Stimulated activated CD4-positive, alpha-beta T cell treated with anti-CD3 and anti-CD28 coated beads, Interleukin-4, amount 100 ng/mL, for 1 hour (primary cell): Measurements from ENCODE around the gene PRX.
"Not testable (repeated sequence)": the region's sequence is repeated elsewhere in the genome, so short reads cannot be mapped to it uniquely, and the experiment has no call there.

Experiments used
- DNase-seq: peaks from one replicate; pipeline ENCODE4 v3.0.0-alpha.2; 2020

The PRX gene

GRCh38 chr19:40389404-40390083 is 23.6 kb downstream of the PRX start:
- DNase-seq, result no peak

- DNase-seq, result no peak
Measured at GRCh38 chr19:40388481-40388880, 24.7 kb downstream of the PRX start.

- DNase-seq, result no peak
Measured at GRCh38 chr19:40387155-40387554, 26.0 kb downstream of the PRX start.

- no peak for DNase-seq
Measured at GRCh38 chr19:40383668-40384248, 29.4 kb downstream of the PRX start.

GRCh38 chr19:40381321-40381720 is 31.9 kb downstream of the PRX start:
- no peak for DNase-seq

GRCh38 chr19:40380199-40381037 is 32.8 kb downstream of the PRX start:
- DNase-seq, result no peak

- no peak for DNase-seq
Measured at GRCh38 chr19:40379446-40380198, 33.6 kb downstream of the PRX start.

GRCh38 chr19:40378509-40378908 is 34.7 kb downstream of the PRX start:
- DNase-seq, result no peak

GRCh38 chr19:40377876-40378385 is 35.2 kb downstream of the PRX start:
- DNase-seq, result no peak

GRCh38 chr19:40376286-40376862 is 36.8 kb downstream of the PRX start:
- no peak for DNase-seq

- DNase-seq, result no peak
Measured at GRCh38 chr19:40374084-40374483, 39.1 kb downstream of the PRX start.

GRCh38 chr19:40371802-40372122 is 41.4 kb downstream of the PRX start:
- DNase-seq, result no peak

GRCh38 chr19:40370997-40371801 is 42.0 kb downstream of the PRX start:
- no peak for DNase-seq

- not testable (repeated sequence) for DNase-seq
Measured at GRCh38 chr19:40370253-40370652, 42.9 kb downstream of the PRX start.

GRCh38 chr19:40369797-40370196 is 43.4 kb downstream of the PRX start:
- DNase-seq, result no peak

GRCh38 chr19:40367577-40368434 is 45.4 kb downstream of the PRX start:
- no peak for DNase-seq

- DNase-seq, result no peak
Measured at GRCh38 chr19:40366697-40367561, 46.2 kb downstream of the PRX start.

- peak; percentile 57 for DNase-seq
Measured at GRCh38 chr19:40365613-40366401, 47.4 kb downstream of the PRX start.

GRCh38 chr19:40365010-40365409 is 48.2 kb downstream of the PRX start:
- DNase-seq, result no peak
